Activated T-cell treated with anti-CD3 and anti-CD28 coated beads for 48 hours (primary cell): ENCODE data around the gene TDRD10.

ENCODE experiments used
- DNase-seq: peaks from one replicate; pipeline ENCODE4 v3.0.0-alpha.2; 2020; ENCODE audit warnings: low read depth

Gene TDRD10

GRCh38 chr1:154578058-154578418, 76.0 kb downstream of the TDRD10 start:
- DNase-seq, result no peak

DNA sequence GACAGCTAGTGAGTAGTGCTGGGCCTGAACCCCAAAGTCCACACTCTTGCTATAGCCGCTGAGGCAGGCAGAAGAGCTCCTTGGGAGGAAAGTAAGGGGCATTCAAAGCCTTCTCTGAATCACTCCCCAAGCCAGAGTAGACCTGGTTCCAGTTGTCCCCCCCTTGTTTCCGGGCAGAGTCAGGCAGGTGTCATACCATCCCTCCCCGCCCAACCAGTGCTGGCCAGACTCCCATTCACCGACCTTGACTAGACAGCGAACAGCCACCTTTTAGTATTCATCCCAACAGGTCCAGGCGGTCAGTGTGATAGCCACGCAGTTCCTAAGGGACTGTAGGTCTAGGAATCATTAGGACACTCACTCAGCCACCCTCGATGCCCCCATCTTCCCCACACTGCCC, 77.4 kb downstream of the TDRD10 start:
- DNase-seq, result no peak

DNA sequence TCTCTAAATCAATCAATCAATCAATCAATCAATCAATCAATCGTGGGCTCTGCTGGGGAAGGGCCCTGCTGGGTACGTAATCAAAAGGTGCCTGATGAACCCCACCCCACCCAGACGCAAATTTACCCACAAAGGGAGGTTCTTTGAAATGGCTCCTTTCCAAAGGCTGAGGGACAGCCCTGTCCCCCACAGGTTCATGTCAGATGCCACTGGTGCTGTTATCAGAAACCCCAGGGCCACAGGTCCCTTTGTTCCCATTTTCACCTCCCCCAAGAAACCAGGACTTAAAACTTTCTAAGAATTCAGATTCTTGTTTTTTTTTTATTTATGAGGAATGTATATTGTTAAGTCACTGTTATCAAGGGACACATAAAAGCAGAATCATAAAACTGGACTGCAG, 79.7 kb downstream of the TDRD10 start:
- DNase-seq, result no peak

GRCh38 chr1:154582885-154583284, 80.9 kb downstream of the TDRD10 start:
- no peak for DNase-seq

- DNase-seq, result no peak
Observed at GRCh38 chr1:154583773-154584172, 81.8 kb downstream of the TDRD10 start.

GRCh38 chr1:154584267-154584994, 82.4 kb downstream of the TDRD10 start:
- DNase-seq, result no peak

DNA sequence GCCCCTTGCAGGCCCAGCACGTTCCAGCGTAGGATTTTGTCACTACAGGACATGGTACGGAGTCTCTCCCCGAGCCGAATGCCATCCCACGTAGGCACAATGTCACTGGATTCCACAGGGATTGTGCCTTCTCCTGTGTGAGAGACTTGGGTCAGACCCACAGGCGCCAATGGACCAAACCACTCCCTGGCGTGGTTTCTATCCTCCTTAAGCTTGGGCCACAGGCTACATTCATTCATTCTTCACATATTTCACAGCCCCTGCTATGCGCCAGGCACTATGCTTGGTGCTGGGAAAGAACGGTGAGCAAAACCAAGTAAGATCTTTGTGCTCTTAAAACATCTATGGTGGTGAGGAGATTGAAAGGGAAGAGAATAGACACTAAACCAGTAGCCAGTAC, 84.2 kb downstream of the TDRD10 start:
- DNase-seq, result no peak

- DNase-seq, result no peak
Observed at GRCh38 chr1:154586641-154587040, 84.6 kb downstream of the TDRD10 start.

DNA sequence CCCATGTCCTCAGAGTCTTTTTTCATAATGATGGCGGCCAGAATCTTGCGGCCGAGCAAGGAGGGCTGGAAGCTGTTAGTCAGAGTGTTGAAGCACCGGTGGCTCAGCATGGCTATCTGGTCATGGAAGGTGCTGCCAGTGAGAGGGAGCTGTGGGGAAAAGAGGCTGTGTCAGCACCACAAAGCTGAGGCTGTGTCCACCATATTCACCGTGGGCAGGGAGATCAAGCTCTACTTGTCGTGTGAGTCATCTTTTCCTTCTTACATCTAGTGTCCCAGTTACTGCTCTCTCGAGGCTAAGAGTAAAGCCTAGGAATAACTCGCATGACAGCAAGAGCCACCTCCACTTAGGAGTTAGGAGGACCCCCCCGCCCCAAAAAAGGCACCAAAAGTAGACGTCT, 87.8 kb downstream of the TDRD10 start:
- DNase-seq, result no peak

DNA sequence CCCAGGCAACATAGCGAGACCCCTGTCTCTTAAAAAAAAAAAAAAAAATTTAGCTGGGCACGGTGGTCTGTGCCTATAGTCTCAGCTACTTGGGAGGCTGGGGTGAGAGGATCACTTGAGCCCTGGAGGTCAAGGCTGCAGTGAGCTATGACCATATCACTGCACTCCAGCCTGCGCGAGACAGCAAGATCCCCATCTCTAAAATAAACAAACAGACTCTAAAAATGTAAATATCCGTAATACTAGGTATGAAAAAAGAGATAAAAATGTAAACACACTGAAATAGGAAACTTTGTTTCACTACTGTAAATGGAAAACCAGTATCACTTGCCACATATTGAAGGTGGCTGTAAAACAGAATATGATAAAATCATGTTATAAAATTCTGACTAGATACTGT, 88.7 kb downstream of the TDRD10 start:
- DNase-seq, result no peak

DNA sequence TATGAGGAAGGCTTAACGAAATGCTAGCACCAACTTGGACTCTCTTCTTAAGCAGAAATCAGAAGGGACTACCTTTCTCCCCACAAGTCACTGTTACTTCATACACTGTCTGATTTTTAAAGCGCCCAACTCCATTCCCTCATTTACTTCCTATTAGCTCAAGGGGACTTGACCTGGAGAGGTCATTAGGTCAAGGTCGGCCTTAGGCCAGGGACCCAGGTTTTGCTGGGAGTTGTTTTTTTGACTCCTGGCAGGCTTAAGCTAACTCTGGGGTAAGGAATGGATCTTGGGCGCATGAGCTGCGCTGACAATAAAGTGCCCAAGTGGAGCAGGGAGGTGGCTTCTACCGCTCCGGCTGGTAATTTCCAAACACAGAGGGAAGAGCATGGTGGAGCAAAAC, 89.2 kb downstream of the TDRD10 start:
- DNase-seq, result no peak

GRCh38 chr1:154593390-154593789, 91.4 kb downstream of the TDRD10 start:
- no peak for DNase-seq

DNA sequence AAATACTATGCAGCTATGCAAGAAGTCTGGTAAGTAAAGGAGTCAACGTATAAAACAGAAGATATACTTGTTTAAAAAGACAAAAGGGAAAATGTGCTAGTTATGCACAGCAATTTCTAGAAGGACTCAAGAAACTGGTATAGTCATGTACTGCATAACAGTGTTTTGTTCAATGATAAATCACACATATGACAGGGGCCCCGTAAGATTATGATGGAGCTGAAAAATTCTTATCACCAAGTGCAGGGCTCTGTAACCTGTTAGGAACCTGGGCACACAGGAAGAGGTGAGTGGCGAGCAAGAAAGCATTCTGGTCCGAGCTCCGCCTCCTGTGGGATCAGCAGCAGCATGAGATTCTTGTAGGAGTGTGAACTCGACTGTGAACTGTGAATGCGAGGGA, 92.8 kb downstream of the TDRD10 start:
- DNase-seq, result no peak

- no peak for DNase-seq
Observed at GRCh38 chr1:154595621-154596020, 93.6 kb downstream of the TDRD10 start.
